Choroid plexus epithelial cell (primary cell): ENCODE data around the gene ARMC7.
"Not testable (repeated sequence)": the region's sequence is repeated elsewhere in the genome, so short reads cannot be mapped to it uniquely, and the experiment has no call there.

ENCODE experiments used
- DNase-seq: peaks from one replicate; pipeline ENCODE4 v3.0.0-alpha.2; 2010; ENCODE audit warnings: low read depth
- H3K4me3 ChIP-seq: 2 replicates; pipeline ENCODE4 v1.5.1; 2011; ENCODE audit warnings: low read depth, mild to moderate bottlenecking, control low read depth, low read length, moderate library complexity
- TF ChIP-seq, protein P1 (sequence below): conservative IDR thresholded peaks from 2 replicates; pipeline ENCODE4 v1.5.1; 2011; ENCODE audit warnings: low read depth, mild to moderate bottlenecking, control low read depth, inconsistent platforms, low read length, moderate library complexity

ARMC7 gene

DNA sequence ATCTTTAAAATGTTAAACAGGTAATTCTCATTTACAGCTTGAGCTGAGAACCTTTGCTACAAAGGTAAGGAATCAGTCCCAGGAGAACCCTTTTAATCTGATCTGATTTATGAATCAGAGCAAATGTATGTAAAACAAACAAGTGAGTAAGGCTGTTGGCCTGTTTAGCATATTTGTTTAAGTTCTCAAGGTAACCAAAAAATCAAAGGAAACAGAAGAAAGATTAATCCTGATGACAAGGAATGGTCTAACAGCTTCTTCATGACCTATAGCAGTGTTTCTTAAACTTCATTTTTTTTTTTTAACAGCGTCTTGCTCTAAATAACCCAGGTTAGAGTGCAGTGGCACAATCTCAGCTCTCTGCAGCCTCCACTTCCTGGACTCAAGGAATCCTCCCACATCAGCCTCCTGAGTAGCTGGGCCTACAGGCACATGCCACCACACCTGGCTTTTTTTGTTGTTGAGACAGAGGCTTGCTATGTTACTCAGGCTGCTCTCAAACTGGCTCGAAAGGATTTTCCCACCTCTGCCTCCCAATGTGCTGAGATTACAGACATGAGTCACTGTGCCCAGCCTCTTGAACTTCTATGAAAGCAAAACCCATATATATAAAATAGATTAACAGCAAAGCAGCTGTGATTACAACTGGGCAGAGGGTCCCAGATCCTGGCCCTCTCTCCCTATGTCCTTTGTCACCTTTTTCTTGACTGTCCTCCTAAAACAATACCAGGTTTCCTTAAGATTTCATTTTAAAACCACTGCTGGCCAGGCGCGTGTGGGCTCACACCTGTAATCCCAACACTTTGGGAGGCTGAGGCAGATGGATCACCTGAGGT, 49.6 kb downstream of the ARMC7 start:
- TF ChIP-seq, protein P1, sequence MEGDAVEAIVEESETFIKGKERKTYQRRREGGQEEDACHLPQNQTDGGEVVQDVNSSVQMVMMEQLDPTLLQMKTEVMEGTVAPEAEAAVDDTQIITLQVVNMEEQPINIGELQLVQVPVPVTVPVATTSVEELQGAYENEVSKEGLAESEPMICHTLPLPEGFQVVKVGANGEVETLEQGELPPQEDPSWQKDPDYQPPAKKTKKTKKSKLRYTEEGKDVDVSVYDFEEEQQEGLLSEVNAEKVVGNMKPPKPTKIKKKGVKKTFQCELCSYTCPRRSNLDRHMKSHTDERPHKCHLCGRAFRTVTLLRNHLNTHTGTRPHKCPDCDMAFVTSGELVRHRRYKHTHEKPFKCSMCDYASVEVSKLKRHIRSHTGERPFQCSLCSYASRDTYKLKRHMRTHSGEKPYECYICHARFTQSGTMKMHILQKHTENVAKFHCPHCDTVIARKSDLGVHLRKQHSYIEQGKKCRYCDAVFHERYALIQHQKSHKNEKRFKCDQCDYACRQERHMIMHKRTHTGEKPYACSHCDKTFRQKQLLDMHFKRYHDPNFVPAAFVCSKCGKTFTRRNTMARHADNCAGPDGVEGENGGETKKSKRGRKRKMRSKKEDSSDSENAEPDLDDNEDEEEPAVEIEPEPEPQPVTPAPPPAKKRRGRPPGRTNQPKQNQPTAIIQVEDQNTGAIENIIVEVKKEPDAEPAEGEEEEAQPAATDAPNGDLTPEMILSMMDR, result no peak
- no peak overlapping the region for H3K4me3 ChIP-seq
- DNase-seq, result peak; percentile 69

DNA sequence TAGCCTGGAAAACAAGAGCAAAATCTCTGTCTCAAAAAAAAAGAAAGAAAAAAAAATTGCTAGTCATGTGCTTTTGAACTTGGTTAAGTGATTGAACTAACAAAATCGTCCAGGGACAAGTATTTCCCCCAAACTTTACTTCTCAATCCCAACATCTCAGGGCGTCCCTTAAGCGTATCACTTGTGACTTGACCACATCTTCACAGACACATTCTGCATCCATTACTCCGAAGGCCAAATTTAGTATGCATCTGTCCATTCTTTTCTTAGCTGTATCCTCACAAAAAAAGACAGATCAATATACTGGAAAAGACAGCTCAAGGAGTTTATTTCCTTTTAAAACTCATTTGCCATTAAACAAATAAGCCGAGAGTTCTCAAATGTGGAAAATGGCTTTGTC, 50.4 kb downstream of the ARMC7 start:
- H3K4me3 ChIP-seq, result no peak overlapping the region
- DNase-seq, result no peak
- TF ChIP-seq, protein P1, result no peak

DNA sequence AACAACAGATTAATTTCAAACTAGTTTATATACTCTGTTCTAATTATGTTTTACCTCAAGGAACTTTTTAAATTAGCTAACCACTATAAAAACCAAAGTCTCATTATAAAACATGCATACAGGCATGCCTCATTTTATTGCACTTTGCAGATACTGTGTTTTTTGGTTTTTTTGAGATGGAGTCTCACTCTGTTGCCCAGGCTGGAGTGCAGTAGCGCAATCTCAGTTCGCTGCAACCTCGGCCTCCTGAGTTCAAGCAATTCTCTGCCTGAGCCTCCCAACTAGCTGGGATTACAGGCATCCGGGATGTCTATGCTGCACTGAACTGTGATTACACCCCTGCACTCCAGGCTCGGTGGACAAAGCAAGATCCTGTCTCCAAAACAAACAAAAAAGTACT, 53.3 kb downstream of the ARMC7 start:
- no peak for DNase-seq
- H3K4me3 ChIP-seq, result no peak overlapping the region
- TF ChIP-seq, protein P1, result no peak

DNA sequence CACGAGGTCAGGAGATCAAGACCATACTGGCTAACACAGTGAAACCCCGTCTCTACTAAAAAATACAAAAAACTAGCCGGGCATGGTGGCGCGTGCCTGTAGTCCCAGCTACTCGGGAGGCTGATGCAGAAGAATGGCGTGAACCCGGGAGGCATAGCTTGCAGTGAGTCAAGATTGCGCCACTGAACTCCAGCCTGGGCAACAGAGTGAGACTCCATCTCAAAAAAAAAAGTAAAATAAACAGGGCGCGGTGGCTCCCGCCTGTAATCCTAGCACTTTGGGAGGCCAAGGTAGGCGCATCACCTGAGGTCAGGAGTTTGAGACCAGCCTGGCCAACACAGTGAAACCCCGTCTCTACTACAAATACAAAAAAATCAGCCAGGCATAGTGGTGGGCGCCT, 54.8 kb downstream of the ARMC7 start:
- DNase-seq, H3K4me3 ChIP-seq: not testable (repeated sequence)

DNA sequence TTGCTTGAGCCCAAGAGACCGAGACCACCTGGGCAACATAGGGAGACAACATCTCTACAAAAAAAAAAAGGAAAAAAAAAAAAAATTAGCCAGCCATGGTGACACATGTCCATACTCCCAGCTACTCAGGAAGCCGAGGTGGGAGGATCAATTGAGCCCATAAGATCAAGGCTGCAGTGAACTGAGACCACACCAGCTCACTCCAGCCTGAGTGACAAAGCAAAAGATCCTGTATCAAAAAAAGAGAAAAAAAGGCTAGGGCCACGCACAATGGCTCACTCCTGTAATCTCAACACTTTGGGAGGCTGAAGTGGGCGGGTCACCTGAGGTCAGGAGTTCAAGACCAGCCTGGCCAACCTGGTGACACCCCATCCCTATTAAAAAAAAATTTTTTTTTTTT, 59.2 kb downstream of the ARMC7 start:
- DNase-seq, result no peak
- TF ChIP-seq, protein P1, result no peak
- no peak overlapping the region for H3K4me3 ChIP-seq

DNA sequence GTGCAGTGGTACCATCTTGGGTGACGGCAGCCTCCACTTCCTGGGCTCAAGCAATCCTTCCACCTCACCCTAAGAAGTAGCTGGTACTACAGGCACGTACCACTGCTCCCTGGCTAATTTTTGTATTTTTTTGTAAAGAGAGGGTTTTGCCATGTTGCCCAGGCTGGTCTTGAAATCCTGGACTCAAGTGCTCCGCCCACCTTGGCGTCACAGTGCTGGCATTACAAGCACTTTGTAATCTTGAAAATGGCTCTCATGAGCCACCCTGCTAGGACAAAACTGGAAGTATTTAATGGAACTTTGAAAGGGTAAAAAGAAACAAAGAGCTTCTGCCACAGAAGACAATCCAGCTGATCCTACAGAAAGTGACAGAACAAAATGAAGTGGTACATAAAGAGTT, 63.8 kb downstream of the ARMC7 start:
- no peak overlapping the region for H3K4me3 ChIP-seq
- DNase-seq, result no peak
- TF ChIP-seq, protein P1, result no peak

DNA sequence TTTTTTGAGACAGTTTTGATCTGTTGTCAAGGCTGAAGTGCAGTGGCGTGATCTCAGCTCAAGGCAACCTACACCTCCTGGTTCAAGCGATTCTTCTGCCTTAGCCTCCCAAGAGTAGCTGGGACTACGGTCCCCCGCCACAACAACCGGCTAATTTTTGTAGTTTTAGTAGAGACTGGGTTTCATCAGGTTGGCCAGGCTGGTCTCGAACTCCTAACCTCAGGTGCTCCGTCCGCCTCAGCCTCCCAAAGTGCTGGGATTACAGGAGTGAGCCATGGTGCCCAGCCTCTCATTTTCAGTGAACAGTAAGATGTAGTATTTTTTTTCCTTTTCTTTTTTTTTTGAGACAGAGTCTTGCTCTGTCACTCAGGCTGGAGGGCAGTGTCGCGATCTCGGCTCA, 65.2 kb downstream of the ARMC7 start:
- no peak overlapping the region for H3K4me3 ChIP-seq
- TF ChIP-seq, protein P1, result no peak
- DNase-seq, result no peak
